G401 (cell line): ENCODE measurements around the gene IL19. TPM values are rescaled to one million over a fixed set of nuclear protein-coding genes. Genes with fewer than 3 reads are reported as not detected.
"Not testable (repeated sequence)": the region's sequence is repeated elsewhere in the genome, so short reads cannot be mapped to it uniquely, and the experiment has no call there.

ENCODE experiments used
- DNase-seq: peaks from one replicate; pipeline ENCODE4 v3.0.0-alpha.2; 2015; ENCODE audit warnings: low spot score
- in situ Hi-C: cut with HindIII; loops from 2 replicates; pipeline ENCODE4 v1.10.0; 2016; ENCODE audit warnings: low sequenced_read_pairs, mixed read lengths
- total RNA-seq: library from RNA; depleted of rRNA; stranded (reverse); fragments of >200 nt; shearing (Covaris generic); gene quantifications from 2 replicates; pipeline ENCODE4 v1.2.3, GENCODE V29; 2014

Gene IL19
- total RNA-seq, 1 experiment from 2014 or later = not detected

GRCh38 chr1:206768472-206769303, 1.9 kb upstream of the IL19 start:
- in situ Hi-C loops = no loop called here
- DNase-seq = no peak

GRCh38 chr1:206769304-206769731, 1.3 kb upstream of the IL19 start:
- DNase-seq = no peak
- in situ Hi-C loops = no loop called here

DNA sequence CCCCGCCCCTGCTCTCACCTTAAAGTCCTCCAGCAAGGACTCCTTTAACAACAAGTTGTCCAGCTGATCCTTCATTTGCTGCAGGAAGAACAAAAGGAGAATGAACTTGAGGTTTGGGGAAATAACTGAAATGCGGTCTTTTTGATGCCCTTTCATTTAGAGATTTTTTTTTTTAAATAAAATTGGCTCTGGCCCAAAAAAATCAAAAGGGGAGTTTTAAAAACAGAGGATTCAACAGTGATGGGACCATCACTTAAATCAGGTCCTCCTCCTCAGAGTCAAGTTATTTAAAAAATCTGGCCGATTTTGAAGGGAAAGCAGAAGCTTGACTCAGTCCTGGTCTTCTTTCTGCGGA, 742 bp downstream of the IL19 start:
- in situ Hi-C loops = no loop called here
- no peak for DNase-seq

DNA sequence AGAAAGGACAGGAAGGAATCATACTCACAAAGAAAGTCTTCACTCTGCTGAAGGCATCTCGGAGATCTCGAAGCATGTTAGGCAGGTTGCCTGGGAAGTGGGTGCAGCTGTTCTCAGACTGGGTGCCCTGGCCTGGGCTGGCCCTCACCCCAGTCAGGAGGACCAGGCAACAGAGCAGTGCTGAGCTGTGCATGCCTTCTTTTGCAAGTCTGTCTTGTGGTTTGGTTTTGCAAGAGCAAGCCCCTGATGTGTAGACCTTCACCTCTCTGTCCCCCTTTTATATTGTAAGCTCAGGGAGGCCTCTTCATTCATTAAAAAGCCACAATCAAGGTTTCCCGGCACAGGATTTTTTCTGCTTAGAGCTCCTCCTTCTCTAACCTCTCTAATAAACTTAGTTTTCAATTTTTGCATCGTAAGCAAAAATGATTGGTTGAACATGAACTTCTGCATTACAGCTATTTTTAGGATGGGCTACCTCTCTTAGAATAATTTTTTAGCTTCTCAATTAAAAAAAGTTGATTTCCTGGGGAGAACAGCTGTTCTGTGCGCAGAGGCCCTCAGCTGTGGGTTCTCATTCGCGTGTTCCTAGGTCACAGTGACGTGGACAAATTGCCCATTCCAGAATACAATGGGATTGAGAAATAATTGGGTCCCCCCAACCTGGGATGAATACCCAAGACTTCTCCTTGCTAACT, 1.8 kb downstream of the IL19 start, which contains the start of gene IL10:
Gene IL10 (minus strand): TSS at position 252 of the 695 bp plus-strand sequence. CDS start 59 bp downstream, at position 193.
- no peak for DNase-seq
- in situ Hi-C loops = no loop called here

GRCh38 chr1:206774093-206774492, 3.5 kb downstream of the IL19 start:
- no peak for DNase-seq
- in situ Hi-C loops = no loop called here

DNA sequence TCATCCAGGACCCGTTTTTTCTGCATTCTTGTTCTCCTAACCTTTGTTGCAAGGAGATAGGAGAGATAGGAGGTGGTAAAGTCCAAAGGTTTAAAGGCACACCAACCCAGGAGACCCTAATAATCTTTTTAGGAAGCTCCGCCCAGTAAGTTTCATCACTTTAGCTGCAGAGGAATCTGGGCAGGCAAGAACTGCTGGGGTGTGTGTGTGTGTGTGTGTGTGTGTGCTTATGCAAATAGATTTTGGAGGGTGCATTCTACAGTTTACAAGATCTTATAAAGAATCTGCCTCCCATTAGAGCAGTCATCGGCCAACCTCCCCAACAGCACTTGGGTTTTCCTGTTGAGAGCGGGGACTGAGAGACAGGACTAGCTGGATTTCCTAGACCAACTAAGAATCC, 5.7 kb downstream of the IL19 start:
- no peak for DNase-seq
- in situ Hi-C loops = no loop called here

GRCh38 chr1:206778031-206778430, 7.5 kb downstream of the IL19 start:
- no peak for DNase-seq
- in situ Hi-C loops = no loop called here

- in situ Hi-C loops, DNase-seq: not testable (repeated sequence)
These were observed 8.3 kb downstream of the IL19 start for GRCh38 chr1:206778911-206779310.

DNA sequence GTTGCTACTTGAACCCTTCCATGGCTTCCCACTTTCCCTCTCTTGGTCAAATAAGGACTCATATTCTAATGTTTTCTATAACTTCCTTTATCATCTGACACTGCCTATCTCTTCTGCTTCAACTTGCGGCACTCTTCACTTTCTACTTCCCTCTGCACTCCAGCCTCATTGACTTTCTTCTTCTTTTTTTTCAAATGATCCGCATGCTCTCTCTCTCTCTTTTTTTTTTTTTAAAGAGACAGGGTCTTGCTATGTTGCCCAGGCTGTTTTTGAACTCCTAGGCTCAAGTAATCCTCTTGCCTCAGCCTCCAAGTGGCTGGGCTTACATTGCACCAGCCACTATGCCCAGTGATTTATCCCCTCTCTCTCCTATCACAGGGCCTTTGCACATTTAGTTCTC, 9.1 kb downstream of the IL19 start:
- in situ Hi-C loops = no loop called here
- no peak for DNase-seq

DNA sequence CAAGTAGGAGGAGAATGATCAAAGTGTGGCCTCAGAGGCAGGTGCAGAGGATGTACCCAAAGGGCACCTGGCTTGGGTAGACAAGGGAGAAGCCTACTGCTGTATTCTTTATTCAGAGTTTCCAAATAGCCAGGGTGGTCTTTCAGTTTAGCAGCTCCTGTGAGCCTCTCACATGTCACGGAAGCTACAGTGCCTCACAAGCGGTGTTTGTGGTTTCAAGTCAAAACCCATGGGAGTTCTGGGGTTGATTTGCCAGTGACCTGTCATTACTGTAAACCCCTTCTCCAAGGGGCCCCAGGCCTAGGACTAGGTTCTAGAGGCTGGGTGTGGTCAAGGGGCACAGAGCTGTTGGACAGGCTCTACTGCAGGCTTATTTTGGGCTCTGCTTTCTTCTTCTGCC, 11.9 kb downstream of the IL19 start:
- in situ Hi-C loops = no loop called here
- DNase-seq = no peak

GRCh38 chr1:206783506-206783905, 12.9 kb downstream of the IL19 start:
- DNase-seq = no peak
- in situ Hi-C loops = no loop called here

DNA sequence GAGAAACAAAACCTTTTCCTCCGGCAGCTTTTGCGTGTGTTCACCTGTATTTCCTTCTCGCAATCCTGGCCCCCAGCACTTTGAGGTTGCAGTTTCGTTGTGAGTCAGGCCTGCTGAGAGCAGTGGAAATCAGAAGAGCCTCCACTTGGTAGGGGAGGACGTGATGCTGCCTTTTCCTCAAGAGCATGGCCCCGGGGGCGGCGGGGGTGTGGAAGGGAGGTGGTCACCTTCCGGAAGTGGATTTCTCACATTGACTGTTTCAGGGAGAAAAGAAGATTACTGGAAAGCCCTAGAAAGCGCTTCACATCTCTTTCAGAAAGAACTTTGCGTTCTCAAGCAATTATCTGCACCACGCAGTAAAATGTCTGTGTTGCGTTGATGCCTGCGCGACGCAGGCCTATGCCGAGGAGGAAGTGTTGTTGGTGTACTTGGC, 13.9 kb downstream of the IL19 start:
- no peak for DNase-seq

DNA sequence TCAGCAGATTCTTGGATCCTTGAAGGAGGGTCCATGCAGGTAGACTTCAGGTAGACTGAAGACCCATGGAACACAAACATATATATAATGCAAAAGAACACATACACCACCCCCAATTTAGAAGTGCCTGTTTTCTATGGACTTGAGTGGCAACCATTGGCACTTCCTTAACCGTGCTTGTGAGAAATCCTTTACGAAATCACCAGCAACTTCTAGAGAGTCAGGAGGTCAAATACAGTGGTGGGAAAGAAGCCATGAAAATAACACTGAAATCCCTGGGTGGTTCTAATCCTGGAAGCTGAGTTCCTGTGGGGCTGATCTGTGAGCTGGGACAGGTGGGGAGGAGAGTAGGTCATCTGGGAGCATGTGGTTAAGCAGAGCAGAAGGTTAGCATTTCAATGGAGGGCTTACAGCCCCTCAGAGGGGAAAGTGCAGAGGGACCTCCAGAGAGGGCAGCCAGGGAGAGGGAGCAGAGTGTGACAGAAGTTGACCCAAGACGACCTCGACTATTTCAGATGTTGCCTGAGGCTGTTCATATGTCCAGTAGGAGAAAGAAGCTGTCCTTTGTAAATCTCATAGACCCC, 14.7 kb downstream of the IL19 start:
- in situ Hi-C loops = no loop called here
- DNase-seq = no peak

More for the DNA sequence above, 13.9 kb downstream of the IL19 start:
- in situ Hi-C loops = no loop called here

- in situ Hi-C loops = no loop called here
- no peak for DNase-seq
These were observed 15.8 kb downstream of the IL19 start for GRCh38 chr1:206786212-206786886.

DNA sequence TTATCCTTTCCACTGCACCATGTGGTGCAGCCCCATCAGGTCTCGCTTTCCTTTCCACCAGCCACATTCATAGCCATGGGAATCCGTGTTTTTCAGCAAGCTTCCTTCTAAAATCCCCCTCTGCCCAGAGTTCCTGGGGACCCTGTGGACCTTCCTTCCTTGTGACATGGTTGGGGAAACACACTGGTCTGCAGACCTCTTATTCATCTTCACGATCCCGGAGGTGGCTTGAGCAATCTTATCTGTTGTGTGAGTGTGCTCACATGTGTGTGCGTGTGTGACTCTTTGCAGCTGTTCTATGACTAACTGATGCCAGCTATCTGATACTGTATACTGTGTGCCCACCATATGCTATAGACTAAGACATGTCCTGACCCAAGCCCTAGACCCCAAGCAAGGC, 17.3 kb downstream of the IL19 start:
- no peak for DNase-seq
- in situ Hi-C loops = no loop called here

GRCh38 chr1:206788487-206789050, 18.0 kb downstream of the IL19 start:
- in situ Hi-C loops = no loop called here
- no peak for DNase-seq

DNA sequence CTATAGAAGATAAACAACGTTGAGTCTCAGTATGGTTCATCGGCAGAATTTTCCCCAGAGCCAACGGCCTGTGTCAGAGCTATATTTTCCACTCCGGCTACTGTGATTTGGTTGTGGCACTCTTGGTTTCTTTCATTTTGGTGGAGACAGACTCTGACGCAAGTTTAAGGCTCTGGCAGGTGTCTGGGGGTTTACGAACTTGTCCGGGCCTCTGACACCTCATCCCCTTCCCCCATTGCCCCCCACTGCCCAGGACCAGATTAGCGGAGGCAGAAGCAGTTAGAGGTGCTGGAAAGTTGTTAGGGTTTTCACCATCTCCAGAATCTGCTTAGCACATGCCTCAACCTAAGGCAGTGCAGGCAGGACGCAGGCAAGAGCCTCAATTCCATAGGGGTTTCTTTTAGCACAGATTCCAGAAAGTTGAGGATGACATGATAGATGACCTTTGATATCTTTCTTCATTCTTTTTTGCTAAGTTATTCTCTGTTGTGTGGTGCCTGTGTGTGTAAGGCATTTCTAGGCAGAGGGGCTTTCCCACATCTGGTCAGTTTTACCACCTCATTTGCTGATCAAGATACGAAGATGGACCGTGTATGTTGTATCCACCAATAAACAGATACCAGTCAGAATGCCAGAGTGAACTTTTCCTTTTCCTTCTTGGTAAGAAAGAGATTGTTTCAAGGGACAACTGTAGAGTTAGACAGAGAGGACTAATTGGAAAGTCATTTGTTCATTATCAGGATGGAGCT, 20.1 kb downstream of the IL19 start:
- DNase-seq = no peak
- in situ Hi-C loops = no loop called here

DNA sequence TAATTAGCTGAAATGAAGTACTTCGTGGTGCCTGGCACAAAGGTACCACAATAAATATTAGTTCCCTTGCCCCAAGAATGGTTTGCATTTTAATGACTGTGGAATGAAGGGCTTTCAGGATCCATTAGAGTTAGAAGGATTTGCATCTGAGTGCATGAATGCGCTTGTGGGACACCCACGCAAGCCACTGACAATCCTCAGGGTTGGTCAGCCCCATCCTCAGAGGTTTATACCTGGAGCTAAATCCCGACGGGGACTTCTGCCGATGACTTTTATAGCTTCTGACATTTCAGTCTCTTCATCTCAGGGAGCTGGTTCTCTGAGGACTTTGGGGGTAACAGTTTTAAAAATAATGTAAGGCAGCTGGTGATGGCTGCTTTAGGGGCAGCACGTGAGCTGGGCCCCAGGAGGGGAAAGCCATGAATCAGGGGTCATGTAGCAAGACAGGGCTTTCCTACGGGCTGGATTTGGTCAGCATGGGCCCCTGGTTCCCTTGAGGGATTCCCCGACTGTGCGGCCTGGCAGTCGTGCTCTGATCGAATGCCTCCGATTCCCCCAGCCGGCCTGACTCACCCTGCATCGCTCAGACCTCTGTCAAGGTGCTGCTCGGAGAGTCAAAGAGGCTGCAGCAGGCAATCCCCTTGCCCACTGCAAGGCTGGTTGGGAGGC, 22.5 kb downstream of the IL19 start:
- in situ Hi-C loops = no loop called here
- no peak for DNase-seq
